MCF 10A (cell line): ENCODE measurements around the gene LRMDA. TPM values are rescaled to one million over a fixed set of nuclear protein-coding genes. Genes with fewer than 3 reads are reported as not detected.

ENCODE experiments used
- BruUV-seq: library from RNA; stranded (reverse); fragments of 400-500 nt; replicated peaks from 2 replicates; lab custom pipeline; 2021; lab: Mats Ljungman, UMichigan
- CTCF ChIA-PET: fragments of 300-600 bp; sonication (Branson Sonifier 250); formaldehyde crosslinking; extraction: SDS; loops from one replicate; lab custom pipeline; 2021; ENCODE audit warnings: antibody characterized with exemption, inconsistent platforms; lab: Yijun Ruan, JAX
- POLR2A ChIA-PET: fragments of 300-600, 350-650 bp; sonication (Branson Sonifier 250); formaldehyde crosslinking; extraction: SDS; loops from one replicate; lab custom pipeline; 2020; ENCODE audit warnings: antibody characterized with exemption, inconsistent platforms; lab: Yijun Ruan, JAX
- DNase-seq: peaks from one replicate; pipeline ENCODE4 v3.0.0-alpha.2; 2018; ENCODE audit not compliant: unreplicated experiment
- H3K27ac Mint-ChIP-seq: one replicate; pipeline ENCODE4 v1.8.0; 2022; ENCODE audit warnings: mild to moderate bottlenecking, low read depth, mixed read lengths; ENCODE audit not compliant: unreplicated experiment
- H3K27me3 Mint-ChIP-seq: one replicate; pipeline ENCODE4 v1.8.0; 2022; ENCODE audit warnings: mixed read lengths; ENCODE audit not compliant: insufficient read depth, unreplicated experiment
- H3K36me3 Mint-ChIP-seq: one replicate; pipeline ENCODE4 v1.8.0; 2022; ENCODE audit warnings: mild to moderate bottlenecking, moderate library complexity, mixed read lengths; ENCODE audit not compliant: insufficient read depth, unreplicated experiment
- H3K4me1 Mint-ChIP-seq: one replicate; pipeline ENCODE4 v1.8.0; 2022; ENCODE audit warnings: mixed read lengths; ENCODE audit not compliant: insufficient read depth, unreplicated experiment
- H3K4me3 Mint-ChIP-seq: one replicate; pipeline ENCODE4 v1.8.0; 2022; ENCODE audit warnings: mild to moderate bottlenecking, moderate library complexity, mixed read lengths; ENCODE audit not compliant: unreplicated experiment
- H3K9me3 Mint-ChIP-seq: one replicate; pipeline ENCODE4 v1.8.0; 2022; ENCODE audit warnings: mixed read lengths; ENCODE audit not compliant: unreplicated experiment
- intact Hi-C: fragments of 100-400 bp; cut with micrococcal nuclease; formaldehyde crosslinking; loops from 2 replicates; pipeline ENCODE4 v1.14.1; 2022
- total RNA-seq: library from RNA; stranded (reverse); gene quantifications from 2 replicates; pipeline ENCODE4 v1.2.3, GENCODE V29; 2022
- TF ChIP-seq, protein P1 (sequence below): fragments of 200-600 bp; IDR thresholded peaks from one replicate; pipeline ENCODE4 v1.8.0; 2022; ENCODE audit warnings: antibody characterized with exemption, mild to moderate bottlenecking; ENCODE audit not compliant: unreplicated experiment

Gene LRMDA
- total RNA-seq, 1 experiment from 2014 or later = not detected

DNA sequence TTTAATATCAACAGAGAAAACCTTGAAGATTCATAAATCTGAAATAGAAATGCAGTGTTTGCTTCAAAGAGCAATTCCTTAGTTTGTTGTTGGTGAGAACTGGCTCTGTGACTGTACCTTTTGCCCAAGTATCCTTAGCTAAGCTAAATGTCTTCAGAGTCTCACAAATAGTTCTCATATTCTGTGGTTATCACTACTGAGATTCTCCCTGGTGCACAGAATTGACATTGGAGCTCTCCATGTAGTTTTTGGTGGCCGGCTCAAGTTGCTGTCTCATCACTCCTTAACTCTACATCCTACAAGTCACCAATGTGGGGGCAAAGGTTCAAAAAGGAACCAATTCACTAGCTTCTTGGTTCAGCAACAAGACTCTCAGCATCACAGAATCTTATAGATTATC lies 780.3 kb downstream of the LRMDA start:
- BruUV-seq = no TSS peak
- Mint-ChIP-seq H3K27me3 (no peaks in the 10 kb centered on the region), H3K4me1 (no peaks in the 10 kb centered on the region), H3K36me3 (no peaks in the 10 kb centered on the region), H3K27ac (no peak overlapping the region), H3K4me3 (no peak overlapping the region), H3K9me3 (no peaks in the 10 kb centered on the region)
- no peak for DNase-seq
- POLR2A ChIA-PET = interaction anchor here (0.7 kb wide), 1 partner anchor 859 kb away, joined by 3 read pairs; no protein-coding TSS in a partner anchor
- CTCF ChIA-PET = no interaction called here
- TF ChIP-seq, protein P1, sequence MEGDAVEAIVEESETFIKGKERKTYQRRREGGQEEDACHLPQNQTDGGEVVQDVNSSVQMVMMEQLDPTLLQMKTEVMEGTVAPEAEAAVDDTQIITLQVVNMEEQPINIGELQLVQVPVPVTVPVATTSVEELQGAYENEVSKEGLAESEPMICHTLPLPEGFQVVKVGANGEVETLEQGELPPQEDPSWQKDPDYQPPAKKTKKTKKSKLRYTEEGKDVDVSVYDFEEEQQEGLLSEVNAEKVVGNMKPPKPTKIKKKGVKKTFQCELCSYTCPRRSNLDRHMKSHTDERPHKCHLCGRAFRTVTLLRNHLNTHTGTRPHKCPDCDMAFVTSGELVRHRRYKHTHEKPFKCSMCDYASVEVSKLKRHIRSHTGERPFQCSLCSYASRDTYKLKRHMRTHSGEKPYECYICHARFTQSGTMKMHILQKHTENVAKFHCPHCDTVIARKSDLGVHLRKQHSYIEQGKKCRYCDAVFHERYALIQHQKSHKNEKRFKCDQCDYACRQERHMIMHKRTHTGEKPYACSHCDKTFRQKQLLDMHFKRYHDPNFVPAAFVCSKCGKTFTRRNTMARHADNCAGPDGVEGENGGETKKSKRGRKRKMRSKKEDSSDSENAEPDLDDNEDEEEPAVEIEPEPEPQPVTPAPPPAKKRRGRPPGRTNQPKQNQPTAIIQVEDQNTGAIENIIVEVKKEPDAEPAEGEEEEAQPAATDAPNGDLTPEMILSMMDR = no peak
- intact Hi-C loops = no loop called here

DNA sequence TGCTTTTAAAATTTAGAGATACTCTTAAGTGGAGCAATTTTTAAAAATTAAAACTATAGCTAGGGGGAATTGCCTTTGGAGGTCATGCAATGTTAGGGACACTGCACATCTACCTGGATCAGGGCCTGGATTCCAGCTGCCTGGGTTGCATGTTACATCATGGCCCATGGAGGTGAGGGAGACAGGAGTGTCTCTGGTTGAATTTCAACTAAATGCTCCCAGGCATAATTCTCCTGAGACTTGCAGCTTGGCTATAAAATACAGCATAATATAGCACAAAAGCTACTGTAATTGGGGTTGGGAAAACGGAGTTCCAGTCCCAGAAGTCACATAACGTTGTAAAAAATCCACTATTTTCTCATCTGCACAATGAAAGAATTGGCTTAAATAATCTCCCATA lies 782.5 kb downstream of the LRMDA start:
- ChIA-PET CTCF (interaction anchor here (0.6 kb wide), 1 partner anchor 251 kb away, joined by 3 read pairs; no protein-coding TSS in a partner anchor), POLR2A (no interaction called here)
- H3K4me1 Mint-ChIP-seq = no peaks in the 10 kb centered on the region
- no TSS peak for BruUV-seq
- no peak for DNase-seq
- no peaks in the 10 kb centered on the region for H3K9me3 Mint-ChIP-seq
- TF ChIP-seq, protein P1 = no peak
- H3K27me3 Mint-ChIP-seq = no peaks in the 10 kb centered on the region
- H3K27ac Mint-ChIP-seq = no peak overlapping the region
- intact Hi-C loops = no loop called here
- H3K4me3 Mint-ChIP-seq = no peak overlapping the region
- no peaks in the 10 kb centered on the region for H3K36me3 Mint-ChIP-seq

DNA sequence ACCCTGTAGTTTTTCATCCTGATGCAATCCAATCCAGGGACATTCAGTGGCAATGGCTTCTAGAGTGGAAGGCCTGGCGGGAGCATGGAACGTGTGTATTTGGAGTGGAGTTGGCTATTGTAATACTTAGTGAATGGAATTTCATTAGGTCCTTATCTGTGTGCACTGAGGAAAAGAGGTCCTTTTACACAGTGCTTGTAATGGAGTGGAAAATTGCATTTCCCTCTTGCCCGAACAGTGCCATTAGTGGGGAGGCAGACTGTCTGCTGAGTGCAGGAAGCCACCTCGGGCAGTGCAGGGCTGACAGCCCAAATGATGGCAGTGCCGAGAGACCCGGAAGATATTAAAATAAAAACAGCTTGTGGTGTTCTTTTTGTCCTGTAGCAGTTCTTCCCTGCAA lies 786.6 kb downstream of the LRMDA start:
- no peaks in the 10 kb centered on the region for H3K9me3 Mint-ChIP-seq
- H3K27me3 Mint-ChIP-seq = no peaks in the 10 kb centered on the region
- DNase-seq = no peak
- no TSS peak for BruUV-seq
- intact Hi-C loops = no loop called here
- no peaks in the 10 kb centered on the region for H3K36me3 Mint-ChIP-seq
- H3K4me1 Mint-ChIP-seq = no peaks in the 10 kb centered on the region
- ChIA-PET CTCF (interaction anchor here (0.6 kb wide), 1 partner anchor 44 kb away, joined by 3 read pairs; no protein-coding TSS in a partner anchor), POLR2A (no interaction called here)
- H3K4me3 Mint-ChIP-seq = no peak overlapping the region
- H3K27ac Mint-ChIP-seq = no peak overlapping the region
- TF ChIP-seq, protein P1 = no peak

DNA sequence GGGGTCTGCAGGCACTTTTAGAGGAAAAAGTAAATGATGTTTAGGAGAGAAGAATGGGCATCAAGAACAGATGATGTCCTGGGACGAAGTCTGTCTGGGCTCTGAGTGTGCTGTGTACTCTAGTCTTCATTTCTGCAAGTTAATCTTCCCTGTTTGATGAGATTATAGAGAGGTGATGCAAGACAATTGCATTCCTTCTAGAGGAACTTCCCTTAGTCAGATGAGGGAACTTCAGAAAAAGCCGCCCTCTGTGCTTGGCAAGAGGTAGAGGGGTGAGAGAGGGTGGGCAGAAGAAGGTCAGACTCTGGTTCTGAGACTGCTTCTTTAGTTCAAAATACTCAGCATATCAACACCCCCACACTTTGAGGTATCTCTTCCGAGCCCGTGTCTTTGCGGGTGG lies 797.9 kb downstream of the LRMDA start:
- no peak overlapping the region for H3K4me3 Mint-ChIP-seq
- H3K9me3 Mint-ChIP-seq = no peaks in the 10 kb centered on the region
- TF ChIP-seq, protein P1 = no peak
- no peak overlapping the region for H3K27ac Mint-ChIP-seq
- intact Hi-C loops = no loop called here
- H3K4me1 Mint-ChIP-seq = no peaks in the 10 kb centered on the region
- no peaks in the 10 kb centered on the region for H3K27me3 Mint-ChIP-seq
- POLR2A ChIA-PET = no interaction called here
- BruUV-seq = no TSS peak
- CTCF ChIA-PET = no interaction called here
- H3K36me3 Mint-ChIP-seq = peaks cover 6% of the 10 kb centered on the region
- DNase-seq = no peak
